DND-41 (cell line): ENCODE data around the gene SUMO3.
A peak's percentile ranks its signal among the peaks of the same experiment; 100 is the strongest.

Source experiments
- ATAC-seq: fragments of 200-7000 bp; cut with Tn5 transposase; 3 replicates; pipeline ENCODE4 v1.9.1; 2021; ENCODE audit warnings: low read depth; ENCODE audit not compliant: insufficient read depth
- DNase-seq: peaks from one replicate; pipeline ENCODE4 v3.0.0-alpha.2; 2020
- H2AFZ ChIP-seq: 2 replicates; pipeline ENCODE4 v1.6.0; 2012; ENCODE audit warnings: low read depth, low read length
- H3K27ac ChIP-seq: 2 replicates; pipeline ENCODE4 v1.5.1; 2012; ENCODE audit warnings: low read length, inconsistent platforms
- H3K27me3 ChIP-seq: fragments of 200-600 bp; sonication (generic); 2 replicates; pipeline ENCODE4 v1.6.0; 2012; ENCODE audit warnings: low read length, mild to moderate bottlenecking, inconsistent platforms; ENCODE audit not compliant: insufficient read depth, poor library complexity
- H3K36me3 ChIP-seq: 2 replicates; pipeline ENCODE4 v1.5.1; 2012; ENCODE audit warnings: low read length, inconsistent platforms; ENCODE audit not compliant: insufficient read depth
- H3K4me1 ChIP-seq: 2 replicates; pipeline ENCODE4 v1.5.1; 2012; ENCODE audit warnings: mild to moderate bottlenecking, low read length; ENCODE audit not compliant: insufficient read depth
- H3K4me2 ChIP-seq: 2 replicates; pipeline ENCODE4 v1.6.0; 2012; ENCODE audit warnings: mild to moderate bottlenecking, moderate library complexity, low read length, inconsistent platforms; ENCODE audit not compliant: insufficient read depth
- H3K4me3 ChIP-seq, 2 experiments: fragments of 200-600 bp in 1 of 2; shearing (Covaris generic) in 1 of 2; 2 replicates each; pipeline ENCODE4 v1.5.1; 2012 to 2016; ENCODE audit warnings: inconsistent platforms in 2 of 2, low read length in 2 of 2, mild to moderate bottlenecking in 2 of 2, low read depth in 1 of 2, moderate library complexity in 1 of 2
- H3K79me2 ChIP-seq: 2 replicates; pipeline ENCODE4 v1.6.0; 2012; ENCODE audit warnings: low read length, inconsistent platforms; ENCODE audit not compliant: insufficient read depth
- H3K9ac ChIP-seq: 2 replicates; pipeline ENCODE4 v1.6.0; 2012; ENCODE audit warnings: low read depth, mild to moderate bottlenecking, inconsistent platforms, low read length, moderate library complexity
- H3K9me3 ChIP-seq: 2 replicates; pipeline ENCODE4 v1.5.1; 2012; ENCODE audit warnings: low read length, moderate library complexity, mild to moderate bottlenecking, inconsistent platforms; ENCODE audit not compliant: insufficient read depth, severe bottlenecking
- H4K20me1 ChIP-seq: 2 replicates; pipeline ENCODE4 v1.6.0; 2012; ENCODE audit warnings: low read length; ENCODE audit not compliant: insufficient read depth
- EZH2 ChIP-seq: IDR thresholded peaks from 3 replicates; pipeline ENCODE4 v1.6.1; 2012; ENCODE audit warnings: borderline replicate concordance, low read depth, mild to moderate bottlenecking, moderate library complexity, low read length, inconsistent platforms; ENCODE audit not compliant: severe bottlenecking
- TF ChIP-seq, protein P1 (sequence below): IDR thresholded peaks from 2 replicates; pipeline ENCODE4 v1.5.1; 2012; ENCODE audit warnings: borderline replicate concordance, low read length, moderate library complexity, mild to moderate bottlenecking; ENCODE audit not compliant: poor library complexity, severe bottlenecking; ENCODE audit errors: extremely low read depth

Gene SUMO3

DNA sequence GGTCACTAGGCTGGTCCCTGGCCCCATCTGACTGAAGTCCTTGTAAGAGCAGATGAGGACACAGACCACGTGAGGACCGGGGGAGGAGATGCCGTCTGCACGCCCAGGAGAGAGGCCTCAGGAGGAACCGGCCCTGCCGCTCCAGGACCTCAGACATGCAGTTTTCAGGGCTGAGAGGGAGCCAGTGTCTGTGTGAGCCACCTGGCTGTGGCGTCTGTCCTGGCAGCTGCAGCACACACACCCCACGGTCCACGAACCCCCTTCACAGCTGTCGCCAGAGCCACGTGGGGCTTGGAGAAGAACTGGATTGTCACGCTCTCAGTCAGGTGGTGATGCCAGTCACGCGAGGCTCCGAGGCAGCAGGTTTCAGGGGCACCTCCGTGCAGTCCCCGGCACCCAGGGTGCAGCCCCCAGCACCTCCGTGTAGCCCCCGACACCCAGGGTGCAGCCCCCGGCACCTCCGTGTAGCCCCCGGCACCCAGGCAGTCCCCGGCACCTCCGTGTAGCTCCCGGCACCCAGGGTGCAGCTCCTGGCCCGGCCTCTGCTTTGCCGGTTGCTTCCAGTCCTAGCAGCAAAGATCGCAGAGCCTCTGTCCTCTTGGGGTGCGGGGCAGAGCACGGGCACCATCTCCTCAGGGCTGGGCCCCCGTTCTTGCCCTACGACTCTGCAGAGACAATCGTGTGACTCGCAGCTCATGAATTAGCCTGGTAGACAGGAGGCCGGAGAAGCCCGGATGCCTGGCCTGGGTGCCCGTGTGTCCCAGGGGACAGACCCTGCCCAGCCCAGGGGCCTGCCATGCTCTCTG lies 19.0 kb upstream of the SUMO3 start:
- no peaks in the 10 kb centered on the region for H3K27me3 ChIP-seq

DNA sequence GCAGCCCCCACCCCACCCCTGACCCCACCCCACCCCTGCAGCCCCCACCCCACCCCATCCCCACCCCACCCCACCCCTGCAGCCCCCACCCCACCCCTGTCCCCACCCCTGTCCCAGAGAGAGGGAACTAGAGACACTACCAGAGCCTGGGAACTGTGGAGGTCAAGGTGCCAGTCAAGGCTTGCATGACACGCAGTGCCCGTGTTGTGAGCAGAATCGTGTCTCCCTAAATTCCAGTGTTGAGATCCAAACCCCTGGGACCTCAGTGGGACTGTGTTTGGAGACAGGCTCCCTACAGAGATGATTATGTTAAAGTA lies 18.4 kb upstream of the SUMO3 start:
- Histone ChIP-seq H3K79me2 (no peaks in the 10 kb centered on the region), H3K36me3 (no peaks in the 10 kb centered on the region), H3K4me1 (no peaks in the 10 kb centered on the region), H3K4me2 (no peak overlapping the region), H3K4me3 (no peak overlapping the region), H4K20me1 (no peaks in the 10 kb centered on the region; the same call in 1 of the 2 replicates), H3K9me3 (no peaks in the 10 kb centered on the region), H3K27me3 (no peaks in the 10 kb centered on the region), H2AFZ (no peak overlapping the region), H3K9ac (no peak overlapping the region), H3K27ac (no peak overlapping the region)
- no peak for TF ChIP-seq EZH2
- TF ChIP-seq, protein P1, sequence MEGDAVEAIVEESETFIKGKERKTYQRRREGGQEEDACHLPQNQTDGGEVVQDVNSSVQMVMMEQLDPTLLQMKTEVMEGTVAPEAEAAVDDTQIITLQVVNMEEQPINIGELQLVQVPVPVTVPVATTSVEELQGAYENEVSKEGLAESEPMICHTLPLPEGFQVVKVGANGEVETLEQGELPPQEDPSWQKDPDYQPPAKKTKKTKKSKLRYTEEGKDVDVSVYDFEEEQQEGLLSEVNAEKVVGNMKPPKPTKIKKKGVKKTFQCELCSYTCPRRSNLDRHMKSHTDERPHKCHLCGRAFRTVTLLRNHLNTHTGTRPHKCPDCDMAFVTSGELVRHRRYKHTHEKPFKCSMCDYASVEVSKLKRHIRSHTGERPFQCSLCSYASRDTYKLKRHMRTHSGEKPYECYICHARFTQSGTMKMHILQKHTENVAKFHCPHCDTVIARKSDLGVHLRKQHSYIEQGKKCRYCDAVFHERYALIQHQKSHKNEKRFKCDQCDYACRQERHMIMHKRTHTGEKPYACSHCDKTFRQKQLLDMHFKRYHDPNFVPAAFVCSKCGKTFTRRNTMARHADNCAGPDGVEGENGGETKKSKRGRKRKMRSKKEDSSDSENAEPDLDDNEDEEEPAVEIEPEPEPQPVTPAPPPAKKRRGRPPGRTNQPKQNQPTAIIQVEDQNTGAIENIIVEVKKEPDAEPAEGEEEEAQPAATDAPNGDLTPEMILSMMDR, result no peak
- DNase-seq, result no peak
- ATAC-seq, result no peak

More for the DNA sequence above, 19.0 kb upstream of the SUMO3 start:
- no peak for DNase-seq
- Histone ChIP-seq H4K20me1 (no peaks in the 10 kb centered on the region; the same call in 1 of the 2 replicates), H3K27ac (no peak overlapping the region), H3K79me2 (no peaks in the 10 kb centered on the region), H3K36me3 (no peaks in the 10 kb centered on the region), H3K4me2 (no peak overlapping the region), H3K9me3 (no peaks in the 10 kb centered on the region), H3K4me3 (no peak overlapping the region), H3K4me1 (no peaks in the 10 kb centered on the region), H2AFZ (no peak overlapping the region), H3K9ac (no peak overlapping the region)
- ATAC-seq, result 0 out of 3 replicates have a peak, but pooled peaks have one; percentile 19
- TF ChIP-seq EZH2, result no peak
- TF ChIP-seq, protein P1, result no peak

DNA sequence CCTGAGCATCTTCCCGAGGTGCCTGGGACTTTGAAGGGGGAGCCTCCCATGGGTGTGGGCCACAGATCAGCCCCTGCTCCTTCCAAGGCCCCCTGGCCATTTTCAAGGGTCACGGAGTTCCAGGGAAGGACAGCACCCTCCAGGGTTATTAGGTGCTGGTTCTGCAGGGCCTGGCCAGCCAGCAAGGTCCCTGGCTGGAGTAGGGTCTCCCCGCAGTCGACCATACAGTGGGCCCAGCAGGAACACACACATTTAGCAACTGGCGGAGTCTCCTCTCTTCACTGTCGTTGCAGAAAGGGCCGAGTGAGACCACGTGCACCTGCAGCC lies 17.7 kb upstream of the SUMO3 start:
- Histone ChIP-seq H3K9me3 (no peaks in the 10 kb centered on the region), H3K4me3 (no peak overlapping the region), H3K36me3 (no peaks in the 10 kb centered on the region), H3K4me1 (no peaks in the 10 kb centered on the region), H3K4me2 (no peak overlapping the region), H3K9ac (no peak overlapping the region), H3K27me3 (no peaks in the 10 kb centered on the region), H2AFZ (no peak overlapping the region), H3K79me2 (no peaks in the 10 kb centered on the region), H4K20me1 (no peaks in the 10 kb centered on the region; the same call in 1 of the 2 replicates), H3K27ac (no peak overlapping the region)
- ATAC-seq, result no peak
- DNase-seq, result no peak
- TF ChIP-seq, protein P1, result no peak
- no peak for TF ChIP-seq EZH2
